ENCODE results near the gene PRKACA.

The PRKACA gene

DNA sequence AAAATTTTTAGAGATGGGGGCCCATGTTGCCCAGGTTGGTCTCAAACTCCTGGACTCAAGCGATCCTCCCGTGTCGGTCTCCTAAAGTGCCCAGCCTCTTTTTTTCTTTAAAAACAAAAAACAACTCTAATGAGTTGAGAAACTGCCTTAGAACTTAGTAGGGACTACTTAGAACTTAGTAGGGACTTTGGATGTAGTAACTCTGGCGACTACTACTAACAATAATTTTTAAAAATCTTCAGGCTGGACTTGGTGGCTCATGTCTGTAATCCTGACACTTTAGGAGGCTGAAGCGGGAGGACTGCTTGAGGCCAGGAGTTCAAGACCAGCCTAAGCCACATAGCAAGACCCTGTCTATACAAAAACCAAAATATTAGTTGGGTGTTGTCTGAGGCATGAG, 31.5 kb downstream of the PRKACA start:
- DNase-seq (ENCODE audit: extremely low spot score): no peak
- no peak for TF ChIP-seq ZNF384 (IDR thresholded peaks at IDR 0.05)
- TF ChIP-seq NFRKB (IDR thresholded peaks at IDR 0.05): no peak
- no peak for TF ChIP-seq BHLHE40 (IDR thresholded peaks at IDR 0.05; ENCODE audit: borderline replicate concordance)
- TF ChIP-seq TARDBP (IDR thresholded peaks at IDR 0.05): no peak
- TF ChIP-seq ELF4 (IDR thresholded peaks at IDR 0.05): no peak
- TF ChIP-seq FOXK2 (IDR thresholded peaks at IDR 0.05): no peak
- no peak for TF ChIP-seq FOXA1 (IDR thresholded peaks at IDR 0.05)
- no peak for TF ChIP-seq HDGF (IDR thresholded peaks at IDR 0.05; ENCODE audit: borderline replicate concordance)
- no peak for TF ChIP-seq L3MBTL2 (conservative IDR thresholded peaks at IDR 0.05)
- no peak for TF ChIP-seq PKNOX1 (IDR thresholded peaks at IDR 0.05)
- TF ChIP-seq FOXM1 (IDR thresholded peaks at IDR 0.05; ENCODE audit: borderline replicate concordance): no peak
- TF ChIP-seq SUZ12 (IDR thresholded peaks at IDR 0.05): no peak
- no peak for TF ChIP-seq LEF1 (IDR thresholded peaks at IDR 0.05; ENCODE audit: borderline replicate concordance)
- TF ChIP-seq ARNT (IDR thresholded peaks at IDR 0.05): no peak
- no peak for TF ChIP-seq CTBP1 (IDR thresholded peaks at IDR 0.05; ENCODE audit: borderline replicate concordance)
- no peak for TF ChIP-seq SP1 (IDR thresholded peaks at IDR 0.05)
- POLR2A ChIA-PET: no interaction called here
- CTCF ChIA-PET: no interaction called here

DNA sequence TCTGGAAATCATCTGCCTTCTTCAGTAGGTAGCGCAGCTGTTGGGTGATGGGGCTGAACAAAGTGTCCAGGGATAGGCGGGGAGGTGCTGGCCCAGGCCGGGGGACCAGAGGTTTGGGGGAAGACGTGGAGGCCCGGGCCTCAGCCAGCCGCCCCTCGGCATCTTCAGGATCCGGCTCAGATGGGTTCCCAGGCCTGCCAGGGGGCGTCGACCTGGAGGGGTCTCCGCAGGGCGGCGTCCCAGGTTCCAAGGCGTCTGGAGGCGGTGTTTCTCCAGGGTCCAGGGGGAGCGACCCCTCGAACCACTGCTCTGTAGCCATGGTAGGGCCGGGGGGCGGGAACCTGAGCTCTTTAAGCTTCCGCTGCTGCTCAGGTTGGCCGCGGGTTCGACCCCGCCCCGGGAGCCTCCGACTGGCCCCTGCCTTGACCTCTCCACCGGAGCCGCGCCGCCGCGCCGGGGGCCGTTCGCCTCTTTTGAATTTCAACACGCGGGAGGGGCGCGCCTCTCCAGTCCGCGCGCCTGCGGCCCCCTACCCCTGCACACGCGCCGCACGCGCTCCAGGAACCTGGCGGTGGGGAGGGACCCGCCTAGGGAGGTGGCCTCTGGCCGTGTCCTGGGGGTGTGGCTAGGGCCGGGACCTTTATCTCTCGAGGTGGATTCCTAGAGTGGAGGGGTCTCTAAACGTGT, 32.1 kb downstream of the PRKACA start, which contains the start of gene C19orf67:
TSS of gene C19orf67 (minus strand) at position 475 of the 687 bp plus-strand sequence. CDS start at position 319, 156 bp downstream.
- TF ChIP-seq ARNT (IDR thresholded peaks at IDR 0.05): no peak
- TF ChIP-seq ZNF384 (IDR thresholded peaks at IDR 0.05): no peak
- TF ChIP-seq PKNOX1 (IDR thresholded peaks at IDR 0.05): no peak
- TF ChIP-seq HDGF (IDR thresholded peaks at IDR 0.05; ENCODE audit: borderline replicate concordance): no peak
- TF ChIP-seq SUZ12 (IDR thresholded peaks at IDR 0.05): no peak
- no peak for TF ChIP-seq SP1 (IDR thresholded peaks at IDR 0.05)
- TF ChIP-seq FOXA1 (IDR thresholded peaks at IDR 0.05): no peak
- TF ChIP-seq FOXM1 (IDR thresholded peaks at IDR 0.05; ENCODE audit: borderline replicate concordance): no peak
- TF ChIP-seq ELF4 (IDR thresholded peaks at IDR 0.05): no peak
- no peak for TF ChIP-seq BHLHE40 (IDR thresholded peaks at IDR 0.05; ENCODE audit: borderline replicate concordance)
- ChIA-PET CTCF (no interaction called here), POLR2A (interaction anchor here (1.1 kb wide), 1 partner anchor 12 kb away, joined by 3 read pairs; no protein-coding TSS in a partner anchor)
- DNase-seq (ENCODE audit: extremely low spot score): no peak

DNA sequence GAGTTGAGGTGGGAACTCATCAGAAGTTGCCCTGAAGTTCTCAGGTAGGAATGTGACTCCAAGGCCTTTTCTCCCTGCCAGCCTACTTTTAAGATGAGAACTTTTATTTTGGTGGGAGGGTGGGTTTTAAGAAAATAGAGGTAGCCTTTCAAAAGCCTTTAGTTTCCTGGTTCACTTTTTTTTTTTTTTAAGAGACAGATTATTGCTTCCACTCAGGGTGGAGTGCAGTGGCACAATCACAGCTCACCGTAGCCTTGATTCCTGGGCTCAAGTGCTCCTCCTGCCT, 34.9 kb downstream of the PRKACA start:
- no peak for DNase-seq (ENCODE audit: extremely low spot score)
- TF ChIP-seq LEF1 (IDR thresholded peaks at IDR 0.05; ENCODE audit: borderline replicate concordance) (no peak), HDGF (IDR thresholded peaks at IDR 0.05; ENCODE audit: borderline replicate concordance) (no peak), PKNOX1 (IDR thresholded peaks at IDR 0.05) (no peak), ELF4 (IDR thresholded peaks at IDR 0.05) (no peak), BHLHE40 (IDR thresholded peaks at IDR 0.05; ENCODE audit: borderline replicate concordance) (no peak), FOXA1 (IDR thresholded peaks at IDR 0.05) (no peak), FOXK2 (IDR thresholded peaks at IDR 0.05) (no peak), FOXM1 (IDR thresholded peaks at IDR 0.05; ENCODE audit: borderline replicate concordance) (no peak), SP1 (IDR thresholded peaks at IDR 0.05) (no peak), ARNT (IDR thresholded peaks at IDR 0.05) (no peak), TARDBP (IDR thresholded peaks at IDR 0.05) (no peak), SUZ12 (IDR thresholded peaks at IDR 0.05) (no peak), NFRKB (IDR thresholded peaks at IDR 0.05) (no peak), L3MBTL2 (conservative IDR thresholded peaks at IDR 0.05) (no peak), ZNF384 (IDR thresholded peaks at IDR 0.05) (no peak), CTBP1 (IDR thresholded peaks at IDR 0.05; ENCODE audit: borderline replicate concordance) (no peak)
- ChIA-PET CTCF (interaction anchor here (0.6 to 2.3 kb wide), 3 partner anchors 9 to 182 kb away, joined by 3 to 8 read pairs (median 3); no protein-coding TSS in a partner anchor), POLR2A (interaction anchor here (1.1 kb wide), 1 partner anchor 77 kb away, joined by 3 read pairs; the partner anchor contains the start of gene RFX1)

- POLR2A ChIA-PET: interaction anchor here (1.1 to 1.3 kb wide), 3 partner anchors 10 to 76 kb away, joined by 3 to 6 read pairs (median 3); partner anchors contain the start of genes ASF1B, MISP3 and RFX1
- CTCF ChIA-PET: interaction anchor here (0.6 to 2.3 kb wide), 4 partner anchors 9 to 182 kb away, joined by 3 to 8 read pairs (median 3); no protein-coding TSS in a partner anchor
- TF ChIP-seq TARDBP (IDR thresholded peaks at IDR 0.05) (no peak), SUZ12 (IDR thresholded peaks at IDR 0.05) (no peak), SP1 (IDR thresholded peaks at IDR 0.05) (no peak), ZNF384 (IDR thresholded peaks at IDR 0.05) (no peak), FOXA1 (IDR thresholded peaks at IDR 0.05) (no peak), NFRKB (IDR thresholded peaks at IDR 0.05) (no peak), PKNOX1 (IDR thresholded peaks at IDR 0.05) (no peak), LEF1 (IDR thresholded peaks at IDR 0.05; ENCODE audit: borderline replicate concordance) (no peak), FOXK2 (IDR thresholded peaks at IDR 0.05) (no peak), HDGF (IDR thresholded peaks at IDR 0.05; ENCODE audit: borderline replicate concordance) (no peak), ARNT (IDR thresholded peaks at IDR 0.05) (no peak), BHLHE40 (IDR thresholded peaks at IDR 0.05; ENCODE audit: borderline replicate concordance) (no peak), L3MBTL2 (conservative IDR thresholded peaks at IDR 0.05) (no peak)
- DNase-seq (ENCODE audit: extremely low spot score): no peak
These were observed 35.5 kb downstream of the PRKACA start for GRCh38 chr19:14081797-14082674.
